ENCODE results near the gene LDLRAD4.

The LDLRAD4 gene

DNA sequence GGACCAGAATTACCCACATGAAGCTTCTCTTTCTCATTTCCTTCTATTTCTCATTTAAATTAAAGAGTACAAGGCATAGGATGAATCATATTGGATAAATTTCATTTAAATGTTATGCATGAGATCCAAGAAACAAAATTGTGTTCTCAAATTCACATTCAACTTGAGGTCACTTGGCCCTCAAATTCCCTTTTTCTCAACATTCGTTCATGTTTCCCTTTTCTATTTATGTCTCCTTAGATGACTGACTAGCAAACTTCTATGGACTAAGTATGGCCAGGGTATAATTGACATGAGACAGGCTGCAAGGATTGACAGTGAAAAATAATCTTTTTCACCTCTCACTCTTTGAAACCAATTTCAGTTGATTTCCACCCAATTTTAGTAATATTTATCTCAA lies 4.0 kb upstream of the LDLRAD4 start:
- Histone ChIP-seq H3K4me1 (no peaks in the 10 kb centered on the region), H3K36me3 (replicated peaks) (no peaks in the 10 kb centered on the region), H3K4me3 (no peak overlapping the region), H3K27me3 (ENCODE audit: low read depth) (peaks cover 56% of the 10 kb centered on the region), H3K9me3 (no peaks in the 10 kb centered on the region)
- in situ Hi-C loops (cut with MboI; ENCODE audit: low sequenced_read_pairs), result loop anchor here (25.0 kb wide), 1 partner anchor 423 kb away; no protein-coding TSS in a partner anchor
- no peak for DNase-seq (ENCODE audit: low spot score in 2 of 2)

DNA sequence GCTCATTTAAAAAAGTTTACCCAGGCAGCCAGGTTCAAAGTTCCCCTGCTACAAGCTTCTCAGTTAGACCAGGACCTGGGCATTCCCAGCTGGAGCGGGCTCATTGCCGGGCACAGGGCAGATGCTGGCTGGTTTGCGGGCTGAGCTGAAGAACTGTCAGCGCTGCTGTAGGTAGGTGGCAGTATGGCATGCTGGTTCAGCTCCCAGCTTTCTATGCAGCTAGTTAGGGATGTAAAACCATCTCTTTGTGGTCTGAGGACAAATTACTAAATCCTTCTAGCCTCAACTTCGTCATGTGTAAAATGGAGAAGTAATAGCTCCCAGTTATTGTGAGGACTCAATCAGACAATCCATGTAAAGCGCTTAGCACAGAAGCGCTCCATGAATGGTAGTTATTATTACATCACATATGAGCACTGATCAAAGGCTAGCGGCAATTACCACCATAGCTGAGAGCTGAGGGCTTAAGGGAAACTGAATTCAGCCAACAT lies 2.4 kb upstream of the LDLRAD4 start:
- Histone ChIP-seq H3K4me1 (no peaks in the 10 kb centered on the region), H3K27me3 (ENCODE audit: low read depth) (peaks cover 70% of the 10 kb centered on the region), H3K9me3 (no peaks in the 10 kb centered on the region), H3K4me3 (no peak overlapping the region), H3K36me3 (replicated peaks) (no peaks in the 10 kb centered on the region)
- peak; percentile 28 to 49 for DNase-seq (ENCODE audit: low spot score in 2 of 2)
- in situ Hi-C loops (cut with MboI; ENCODE audit: low sequenced_read_pairs), result loop anchor here (25.0 kb wide), 1 partner anchor 421 kb away; no protein-coding TSS in a partner anchor

DNA sequence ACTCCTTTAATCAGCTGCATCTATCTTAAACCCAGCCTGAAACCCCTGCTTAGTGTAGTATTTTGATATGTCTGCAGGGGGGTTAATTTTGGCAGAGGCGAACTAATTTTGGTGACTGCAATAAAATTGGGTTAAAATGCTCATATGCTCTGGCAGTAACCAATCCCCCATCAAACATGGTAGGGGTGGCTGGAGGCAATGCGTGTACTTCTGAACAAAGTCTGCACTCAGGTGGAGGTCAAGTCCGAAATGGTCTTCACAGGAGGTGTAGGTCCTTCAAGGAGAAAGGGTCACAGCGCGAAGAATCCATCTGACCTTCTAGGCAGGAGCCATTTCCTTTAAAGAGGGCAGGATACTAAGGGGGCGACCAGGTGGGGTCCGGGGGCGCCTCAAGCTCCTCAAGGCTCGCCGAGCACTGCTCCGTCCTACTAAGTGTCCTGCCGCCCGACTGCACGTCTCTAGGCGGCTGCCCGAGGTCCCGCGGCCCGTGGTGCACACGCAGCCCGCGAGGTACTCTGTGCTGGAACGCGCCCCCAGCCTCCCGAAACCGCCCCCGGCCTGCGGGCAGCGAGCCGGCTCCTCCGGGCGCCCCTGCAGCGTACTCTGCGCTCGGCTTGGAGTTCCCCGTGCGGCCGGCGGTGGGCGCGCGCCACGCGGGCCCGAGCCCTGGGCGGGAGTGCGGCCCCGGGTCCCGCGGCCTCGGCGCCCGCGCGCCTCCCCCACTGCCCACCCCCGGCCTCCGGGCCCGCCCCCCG lies 1.7 kb upstream of the LDLRAD4 start:
- in situ Hi-C loops (cut with MboI; ENCODE audit: low sequenced_read_pairs), result loop anchor here (25.0 kb wide), 1 partner anchor 420 kb away; no protein-coding TSS in a partner anchor
- Histone ChIP-seq H3K9me3 (no peaks in the 10 kb centered on the region), H3K4me1 (no peaks in the 10 kb centered on the region), H3K27me3 (ENCODE audit: low read depth) (peaks cover 70% of the 10 kb centered on the region), H3K36me3 (replicated peaks) (no peaks in the 10 kb centered on the region), H3K4me3 (no peak overlapping the region)
- DNase-seq (ENCODE audit: low spot score in 2 of 2), result peak in 1 of 2 experiments; percentile 22

DNA sequence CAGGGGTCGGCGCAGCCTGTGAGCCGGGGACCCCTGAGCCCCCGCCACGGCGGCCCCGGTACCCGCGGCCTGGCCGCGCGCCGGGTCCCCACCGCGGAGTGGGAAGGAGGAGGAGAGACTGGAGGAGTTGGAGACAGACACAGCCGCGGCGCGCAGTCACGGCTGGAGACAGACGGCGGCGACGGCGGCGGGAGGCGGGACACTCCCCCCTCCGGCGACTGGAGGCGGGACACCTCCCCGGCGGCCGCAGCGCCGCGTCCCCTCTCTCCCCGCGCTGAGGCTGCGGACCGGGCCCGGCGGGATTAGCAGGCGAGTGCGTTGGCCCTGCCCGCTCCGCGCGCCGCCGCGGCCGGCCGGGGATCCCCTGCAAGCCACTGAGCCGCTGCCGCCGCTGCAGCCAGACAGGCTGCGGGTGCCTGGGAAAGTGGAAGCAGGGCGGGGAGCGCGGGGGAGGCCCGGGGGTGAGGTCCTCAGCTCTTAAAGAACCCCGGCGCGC lies 1.0 kb upstream of the LDLRAD4 start:
- H3K36me3 ChIP-seq (replicated peaks), result no peaks in the 10 kb centered on the region
- peaks cover 68% of the 10 kb centered on the region for H3K27me3 ChIP-seq (ENCODE audit: low read depth)
- H3K9me3 ChIP-seq, result no peaks in the 10 kb centered on the region
- peak in 1 of 2 experiments; percentile 35 for DNase-seq (ENCODE audit: low spot score in 2 of 2)
- H3K4me1 ChIP-seq, result no peaks in the 10 kb centered on the region
- H3K4me3 ChIP-seq, result peak overlapping the region; percentile 13; the same call in 1 of the 2 replicates
- in situ Hi-C loops (cut with MboI; ENCODE audit: low sequenced_read_pairs), result loop anchor here (25.0 kb wide), 1 partner anchor 420 kb away; no protein-coding TSS in a partner anchor

DNA sequence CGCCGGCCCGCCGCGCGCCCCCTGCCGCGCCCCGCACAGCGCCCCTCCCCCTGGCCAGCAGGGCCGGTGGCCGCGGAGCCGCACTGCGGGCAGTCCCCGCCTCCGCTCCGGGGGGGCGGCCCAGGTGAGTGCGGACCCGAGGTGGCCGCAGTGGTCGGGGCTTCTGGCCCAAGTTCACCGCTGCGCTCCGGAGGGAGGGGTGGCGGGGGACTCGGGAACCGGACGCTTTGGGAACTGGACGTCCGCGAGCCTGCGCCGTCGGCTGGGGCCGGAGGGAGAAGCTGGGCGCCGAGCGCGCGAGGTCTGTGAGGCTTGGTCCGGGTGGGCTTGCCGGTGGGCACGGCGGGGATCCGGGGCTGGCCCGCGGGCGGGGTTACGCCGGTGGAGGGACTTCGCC lies 591 bp upstream of the LDLRAD4 start:
- Histone ChIP-seq H3K27me3 (ENCODE audit: low read depth) (peaks cover 64% of the 10 kb centered on the region), H3K36me3 (replicated peaks) (no peaks in the 10 kb centered on the region), H3K4me3 (peak overlapping the region; percentile 22), H3K4me1 (no peaks in the 10 kb centered on the region), H3K9me3 (no peaks in the 10 kb centered on the region)
- DNase-seq (ENCODE audit: low spot score in 2 of 2), result no peak
- in situ Hi-C loops (cut with MboI; ENCODE audit: low sequenced_read_pairs), result loop anchor here (25.0 kb wide), 1 partner anchor 419 kb away; no protein-coding TSS in a partner anchor

DNA sequence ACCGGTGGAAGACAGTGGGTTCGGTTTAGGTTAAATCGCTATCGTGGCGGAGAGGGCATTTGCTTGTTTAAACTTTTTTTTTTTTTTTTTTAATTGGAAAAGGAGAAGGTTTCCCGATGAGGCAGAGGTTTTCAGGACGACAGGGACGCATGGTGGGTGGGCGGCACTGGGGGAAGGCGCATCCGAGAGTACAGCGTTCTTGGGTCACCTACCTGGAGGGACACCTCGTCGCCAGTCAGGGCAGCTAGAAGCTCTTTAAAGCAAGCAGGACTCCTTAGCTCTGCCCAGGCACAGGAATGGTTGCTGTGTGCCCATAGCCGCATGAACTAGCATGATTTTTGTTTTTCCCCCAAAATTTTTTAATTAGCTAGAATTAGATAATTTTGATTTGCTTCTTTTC lies 437 bp downstream of the LDLRAD4 start:
- Histone ChIP-seq H3K9me3 (no peaks in the 10 kb centered on the region), H3K4me3 (no peak overlapping the region), H3K27me3 (ENCODE audit: low read depth) (peaks cover 55% of the 10 kb centered on the region), H3K4me1 (no peaks in the 10 kb centered on the region), H3K36me3 (replicated peaks) (no peaks in the 10 kb centered on the region)
- no peak for DNase-seq (ENCODE audit: low spot score in 2 of 2)
- in situ Hi-C loops (cut with MboI; ENCODE audit: low sequenced_read_pairs), result loop anchor here (25.0 kb wide), 1 partner anchor 418 kb away; no protein-coding TSS in a partner anchor

DNA sequence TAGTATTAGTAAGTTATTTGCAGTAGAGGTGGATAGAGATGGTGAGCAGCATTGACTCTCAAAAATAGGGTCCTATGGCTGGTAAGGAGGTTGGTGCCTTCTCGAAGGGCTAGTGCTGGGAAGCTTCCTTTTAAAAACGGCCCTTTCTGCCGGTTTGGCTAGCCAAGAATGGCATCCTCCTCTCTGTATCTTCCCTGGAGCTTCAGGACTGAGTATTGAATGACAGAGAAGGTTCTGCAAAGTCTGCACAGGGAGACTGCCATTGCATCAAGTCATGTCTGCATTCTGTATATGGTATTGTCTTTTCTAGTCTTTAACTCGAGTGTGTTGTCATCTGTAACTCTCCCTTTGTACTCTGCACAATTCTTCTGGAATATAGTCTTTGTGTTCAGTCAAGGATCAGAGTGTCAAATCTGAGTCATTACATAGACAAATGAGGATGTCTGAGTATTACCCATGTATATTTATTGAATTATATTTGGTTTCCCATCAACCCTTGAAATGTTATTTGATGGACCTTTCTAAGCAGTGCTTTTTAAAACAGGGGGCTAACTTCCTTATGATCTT lies 1.1 kb downstream of the LDLRAD4 start:
- Histone ChIP-seq H3K4me1 (no peaks in the 10 kb centered on the region), H3K36me3 (replicated peaks) (no peaks in the 10 kb centered on the region), H3K27me3 (ENCODE audit: low read depth) (peaks cover 48% of the 10 kb centered on the region), H3K9me3 (no peaks in the 10 kb centered on the region), H3K4me3 (no peak overlapping the region)
- in situ Hi-C loops (cut with MboI; ENCODE audit: low sequenced_read_pairs), result loop anchor here (25.0 kb wide), 1 partner anchor 418 kb away; no protein-coding TSS in a partner anchor
- DNase-seq (ENCODE audit: low spot score in 2 of 2), result no peak

DNA sequence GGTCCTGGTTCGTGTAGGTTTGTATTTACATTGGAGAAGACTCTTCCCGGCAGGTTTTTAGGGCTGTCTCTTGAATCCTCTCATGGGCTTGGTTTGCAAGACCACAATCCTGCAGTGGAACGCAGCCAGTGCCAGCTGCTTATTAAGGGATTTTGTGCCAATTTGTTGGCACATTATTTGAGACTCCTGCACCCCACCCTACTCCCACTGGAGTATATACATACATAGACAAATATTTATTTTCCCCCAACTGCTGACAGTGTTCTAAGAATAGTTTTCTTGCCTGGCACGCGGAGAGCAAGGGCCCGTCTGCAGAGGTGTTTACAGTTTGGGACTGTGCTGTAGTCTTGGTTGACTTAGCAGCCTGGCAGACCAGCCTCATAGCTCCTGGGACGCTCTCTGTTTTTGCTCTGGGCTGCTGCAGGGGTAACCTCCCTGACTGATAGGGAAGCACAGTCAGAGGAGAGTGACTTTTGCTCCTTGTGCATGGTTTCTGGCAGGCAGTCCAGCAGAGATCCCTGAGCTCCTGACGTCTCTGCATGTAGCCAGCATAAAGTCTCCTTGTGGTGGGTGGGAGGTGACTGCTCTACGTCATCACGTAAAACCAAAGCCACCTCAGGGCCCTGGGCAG lies 1.9 kb downstream of the LDLRAD4 start:
- Histone ChIP-seq H3K36me3 (replicated peaks) (no peaks in the 10 kb centered on the region), H3K9me3 (no peaks in the 10 kb centered on the region), H3K27me3 (ENCODE audit: low read depth) (peaks cover 47% of the 10 kb centered on the region), H3K4me3 (no peak overlapping the region), H3K4me1 (no peaks in the 10 kb centered on the region)
- no peak for DNase-seq (ENCODE audit: low spot score in 2 of 2)
- in situ Hi-C loops (cut with MboI; ENCODE audit: low sequenced_read_pairs), result loop anchor here (25.0 kb wide), 1 partner anchor 417 kb away; no protein-coding TSS in a partner anchor

DNA sequence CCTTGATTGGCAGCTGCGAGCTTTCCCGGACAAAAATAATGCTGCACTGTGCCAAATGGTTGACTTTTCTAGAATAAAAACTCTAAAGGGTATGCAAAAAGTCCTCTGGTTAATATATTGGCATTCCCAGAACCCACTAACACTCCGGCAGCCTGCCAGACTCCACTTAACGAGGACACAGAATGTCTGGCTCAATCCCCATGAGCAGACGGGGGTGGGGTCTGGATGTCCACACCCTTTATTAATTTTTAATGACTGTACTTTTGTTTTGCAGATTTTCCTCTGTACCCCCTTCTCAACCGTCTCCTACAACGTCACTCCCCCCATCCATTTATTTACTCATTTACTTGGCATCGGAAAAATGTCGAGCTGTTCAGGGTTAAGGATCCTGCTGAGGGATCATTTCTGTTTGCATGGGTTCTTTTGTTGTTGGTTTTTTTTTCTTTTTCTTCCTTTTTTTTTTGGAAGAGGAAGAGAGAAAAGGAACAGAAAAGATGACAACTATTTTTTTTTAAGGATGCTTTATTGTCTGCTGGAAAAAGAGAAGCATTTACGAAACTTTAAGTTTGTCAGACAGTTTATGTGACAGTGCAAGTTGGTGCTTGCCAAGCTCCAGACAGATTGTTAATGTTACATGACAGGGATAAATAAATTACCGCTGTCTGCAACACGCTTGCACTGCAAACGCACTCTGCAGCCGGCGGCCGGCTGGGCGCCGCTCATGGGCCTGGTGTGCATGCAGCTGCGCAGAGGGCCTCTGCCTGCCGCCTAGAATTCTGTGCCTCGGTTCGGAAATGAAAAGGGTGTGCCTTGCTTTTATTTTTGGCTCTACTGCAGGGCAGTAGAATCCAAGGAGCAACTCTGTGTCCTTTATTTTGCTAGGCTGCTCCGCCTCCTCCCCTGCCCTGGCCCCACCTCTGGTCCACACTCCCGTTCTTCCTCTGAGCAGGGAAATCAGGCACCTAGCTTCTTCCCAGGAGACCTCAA lies 3.6 kb downstream of the LDLRAD4 start:
- H3K4me3 ChIP-seq, result no peak overlapping the region
- no peak for DNase-seq (ENCODE audit: low spot score in 2 of 2)
- H3K9me3 ChIP-seq, result no peaks in the 10 kb centered on the region
- in situ Hi-C loops (cut with MboI; ENCODE audit: low sequenced_read_pairs), result loop anchor here (25.0 kb wide), 1 partner anchor 415 kb away; no protein-coding TSS in a partner anchor
- peaks cover 31% of the 10 kb centered on the region for H3K27me3 ChIP-seq (ENCODE audit: low read depth)
- no peaks in the 10 kb centered on the region for H3K4me1 ChIP-seq
- no peaks in the 10 kb centered on the region for H3K36me3 ChIP-seq (replicated peaks)

DNA sequence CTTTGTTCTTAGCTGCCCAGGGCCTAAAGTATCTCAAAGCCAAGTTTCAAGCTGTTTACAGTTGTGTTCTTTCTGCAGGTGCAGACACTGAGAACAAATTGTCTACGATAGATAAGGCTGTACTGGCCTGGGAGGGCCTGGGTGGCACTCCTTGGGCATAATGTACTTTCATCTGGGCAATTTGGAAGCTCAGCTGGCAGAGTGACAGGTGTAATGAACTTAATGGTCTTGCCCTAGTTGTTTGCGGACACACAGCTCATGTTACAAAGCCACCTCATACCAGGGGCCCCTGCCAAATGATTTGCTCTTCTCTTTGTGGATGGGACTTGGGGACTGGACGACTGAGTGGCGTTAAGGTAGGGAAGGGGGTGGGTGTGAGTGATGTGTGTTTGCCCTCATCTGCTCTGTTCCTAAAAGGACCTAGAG lies 4.3 kb downstream of the LDLRAD4 start:
- Histone ChIP-seq H3K36me3 (replicated peaks) (no peaks in the 10 kb centered on the region), H3K4me3 (no peak overlapping the region), H3K4me1 (no peaks in the 10 kb centered on the region), H3K27me3 (ENCODE audit: low read depth) (peaks cover 31% of the 10 kb centered on the region), H3K9me3 (no peaks in the 10 kb centered on the region)
- DNase-seq (ENCODE audit: low spot score in 2 of 2), result no peak
- in situ Hi-C loops (cut with MboI; ENCODE audit: low sequenced_read_pairs), result loop anchor here (25.0 kb wide), 1 partner anchor 414 kb away; no protein-coding TSS in a partner anchor

DNA sequence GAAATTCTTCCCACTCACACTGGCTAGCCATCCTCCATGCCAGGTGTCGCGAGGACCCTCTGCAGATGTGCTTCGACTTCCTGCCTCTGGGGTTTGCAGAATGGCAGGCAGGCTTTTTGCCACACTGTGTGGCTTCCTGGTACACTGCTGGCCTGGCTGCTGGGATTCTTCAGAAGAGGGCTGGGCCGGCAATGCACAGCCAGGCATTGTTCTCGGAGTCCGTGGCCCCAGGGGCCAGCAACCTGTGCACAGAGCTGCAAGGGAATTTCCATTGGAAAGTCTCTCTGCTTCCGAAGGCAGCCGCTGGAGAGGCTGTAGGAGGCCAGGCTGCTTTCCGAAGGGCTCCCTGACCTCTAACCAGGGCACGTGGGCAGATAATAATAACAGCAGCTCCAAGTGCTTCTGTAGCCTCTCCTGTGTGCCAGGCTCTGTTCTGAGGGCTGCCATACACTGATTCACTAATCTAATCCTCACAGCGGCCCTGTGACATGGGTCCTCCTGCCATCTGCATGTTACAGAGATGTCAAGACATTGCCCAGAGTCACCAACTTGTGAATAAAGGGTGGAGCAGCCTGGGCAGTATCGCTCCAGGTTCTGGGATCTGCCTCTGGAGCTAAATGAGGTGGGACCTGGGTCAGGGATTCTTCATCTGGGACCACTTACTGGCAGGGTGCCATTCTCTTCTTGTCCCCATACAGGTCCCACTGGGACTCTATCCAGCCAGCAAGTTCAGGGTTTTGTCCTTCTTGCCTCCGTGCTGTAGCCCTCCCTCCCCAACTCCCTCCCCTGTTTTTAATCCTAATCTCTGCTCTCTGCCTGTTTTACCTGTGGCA lies 5.0 kb downstream of the LDLRAD4 start:
- Histone ChIP-seq H3K36me3 (replicated peaks) (no peaks in the 10 kb centered on the region), H3K9me3 (no peaks in the 10 kb centered on the region), H3K4me3 (no peak overlapping the region), H3K4me1 (no peaks in the 10 kb centered on the region), H3K27me3 (ENCODE audit: low read depth) (peaks cover 25% of the 10 kb centered on the region)
- in situ Hi-C loops (cut with MboI; ENCODE audit: low sequenced_read_pairs), result loop anchor here (25.0 kb wide), 1 partner anchor 414 kb away; no protein-coding TSS in a partner anchor
- no peak for DNase-seq (ENCODE audit: low spot score in 2 of 2)

DNA sequence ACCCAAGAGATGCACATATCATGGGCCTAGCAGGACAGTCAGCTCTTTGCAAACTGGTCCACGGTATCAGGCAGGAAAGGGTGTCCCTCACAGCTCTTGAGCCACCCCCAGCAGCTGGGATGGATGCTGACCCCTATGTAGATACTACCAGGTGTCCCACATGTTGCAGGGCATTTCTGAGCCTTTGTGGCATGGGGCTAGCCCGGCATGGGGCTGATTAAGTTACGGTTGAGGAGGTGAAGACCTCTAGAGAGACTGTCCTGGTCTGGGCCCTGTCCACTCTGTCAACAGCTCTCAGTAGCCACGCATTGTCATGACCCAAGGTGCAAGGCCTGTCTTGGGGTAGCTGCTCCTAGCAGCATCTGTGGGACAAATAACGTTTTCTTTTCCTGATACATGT lies 6.7 kb downstream of the LDLRAD4 start:
- Histone ChIP-seq H3K36me3 (replicated peaks) (no peaks in the 10 kb centered on the region), H3K4me1 (no peaks in the 10 kb centered on the region), H3K9me3 (no peaks in the 10 kb centered on the region), H3K4me3 (no peak overlapping the region), H3K27me3 (ENCODE audit: low read depth) (peaks cover 7% of the 10 kb centered on the region; the same call in 1 of the 2 replicates)
- in situ Hi-C loops (cut with MboI; ENCODE audit: low sequenced_read_pairs), result no loop called here
- no peak for DNase-seq (ENCODE audit: low spot score in 2 of 2)

Data from HAP-1 (cell line).